NCI-H82 treated with DMSO at 0.1 percent for 48 hours (cell line): Measurements from ENCODE around the gene SLC37A1.

ENCODE experiments used
- DNase-seq: peaks from one replicate; lab custom pipeline; 2025; ENCODE audit not compliant: unreplicated experiment; lab: John Stamatoyannopoulos, UW

Gene SLC37A1

GRCh38 chr21:42542196-42542595 is 28.5 kb downstream of the SLC37A1 start:
- DNase-seq = no peak

DNA sequence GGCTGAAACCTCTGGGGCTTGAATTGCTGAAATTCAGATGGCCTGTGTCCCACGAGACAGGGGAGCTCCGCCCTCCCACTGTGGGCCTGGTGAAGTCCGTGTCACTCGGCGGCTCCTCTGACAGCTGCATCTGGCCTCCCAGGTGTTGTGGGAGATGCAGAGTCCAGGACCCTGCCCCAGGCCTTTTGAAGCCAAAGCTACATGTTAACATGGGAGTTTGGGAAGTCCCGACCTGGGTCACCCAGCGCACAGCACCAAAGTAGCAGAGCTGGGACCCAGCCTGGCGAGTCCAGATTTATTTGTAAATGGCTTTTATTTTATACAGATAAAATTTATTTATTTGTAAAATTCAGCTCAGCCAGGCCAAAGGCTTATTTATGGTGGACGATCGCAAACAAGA is 28.9 kb downstream of the SLC37A1 start:
- DNase-seq = no peak

- DNase-seq = no peak
Measured at GRCh38 chr21:42543106-42543847, 29.6 kb downstream of the SLC37A1 start.

DNA sequence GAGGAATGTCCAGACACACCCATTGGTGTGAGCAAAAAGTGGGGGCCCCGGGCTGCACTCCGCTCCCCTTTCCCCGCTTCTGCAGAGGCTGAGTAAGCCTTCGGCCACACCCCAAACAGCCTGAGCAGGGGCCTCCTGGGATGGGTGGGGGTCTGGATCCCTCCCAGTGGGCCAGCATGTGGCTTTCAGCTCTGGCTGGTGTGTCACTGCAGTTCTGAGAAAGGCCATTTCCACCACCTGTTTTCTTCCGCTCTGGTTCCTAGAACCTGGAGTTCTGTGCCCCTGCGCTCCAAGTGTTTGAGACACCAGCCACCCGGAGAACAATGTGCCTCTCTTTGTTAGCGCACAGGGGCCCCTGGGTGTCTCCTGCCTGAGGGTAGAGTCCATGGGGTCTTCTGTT is 30.9 kb downstream of the SLC37A1 start:
- no peak for DNase-seq

GRCh38 chr21:42545317-42545716 is 31.7 kb downstream of the SLC37A1 start:
- no peak for DNase-seq

- no peak for DNase-seq
Measured at GRCh38 chr21:42545745-42546144, 32.1 kb downstream of the SLC37A1 start.

DNA sequence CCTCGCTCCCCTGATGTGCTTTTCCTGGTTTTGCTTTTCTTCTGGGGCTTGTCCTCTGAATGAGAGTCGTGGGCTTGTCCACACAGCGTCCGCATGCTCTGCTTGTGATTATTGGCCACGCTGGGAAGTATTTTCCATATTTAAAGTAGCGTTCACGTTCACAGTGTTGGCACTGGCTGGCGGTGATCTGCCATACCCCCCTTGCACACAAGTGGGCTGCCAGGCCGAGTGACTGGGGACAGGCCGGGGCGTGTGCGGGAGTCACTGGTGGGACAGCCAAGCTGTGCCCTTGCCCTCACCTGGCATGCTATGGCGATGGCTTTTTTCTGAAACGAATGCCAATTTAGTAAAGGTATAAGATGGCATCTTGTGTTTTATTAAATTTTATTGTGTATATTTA is 32.8 kb downstream of the SLC37A1 start:
- no peak for DNase-seq

GRCh38 chr21:42547001-42547905 is 33.6 kb downstream of the SLC37A1 start:
- DNase-seq = no peak

DNA sequence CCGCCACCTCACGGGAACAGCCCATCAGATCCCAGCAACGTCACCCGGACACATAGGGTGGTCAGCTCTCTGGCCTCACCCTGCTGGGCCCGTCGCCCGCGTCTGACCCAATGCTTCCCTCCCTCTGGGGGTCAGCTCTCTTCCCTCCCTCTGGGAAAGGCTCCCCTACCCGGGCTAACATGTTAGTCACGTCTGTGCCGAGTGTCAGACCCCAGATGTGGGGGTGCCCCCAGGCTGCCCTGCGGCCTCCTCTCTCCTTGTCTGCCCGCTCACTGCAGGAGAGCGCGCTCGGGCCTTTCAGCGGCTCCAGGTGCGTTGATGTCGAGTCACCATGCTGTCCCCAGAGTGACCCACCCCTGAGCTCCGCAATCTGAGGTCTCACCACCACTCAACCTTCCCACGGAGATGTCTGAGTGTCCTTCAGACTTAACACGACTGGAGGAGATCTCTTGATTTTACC is 34.3 kb downstream of the SLC37A1 start:
- DNase-seq = no peak

DNA sequence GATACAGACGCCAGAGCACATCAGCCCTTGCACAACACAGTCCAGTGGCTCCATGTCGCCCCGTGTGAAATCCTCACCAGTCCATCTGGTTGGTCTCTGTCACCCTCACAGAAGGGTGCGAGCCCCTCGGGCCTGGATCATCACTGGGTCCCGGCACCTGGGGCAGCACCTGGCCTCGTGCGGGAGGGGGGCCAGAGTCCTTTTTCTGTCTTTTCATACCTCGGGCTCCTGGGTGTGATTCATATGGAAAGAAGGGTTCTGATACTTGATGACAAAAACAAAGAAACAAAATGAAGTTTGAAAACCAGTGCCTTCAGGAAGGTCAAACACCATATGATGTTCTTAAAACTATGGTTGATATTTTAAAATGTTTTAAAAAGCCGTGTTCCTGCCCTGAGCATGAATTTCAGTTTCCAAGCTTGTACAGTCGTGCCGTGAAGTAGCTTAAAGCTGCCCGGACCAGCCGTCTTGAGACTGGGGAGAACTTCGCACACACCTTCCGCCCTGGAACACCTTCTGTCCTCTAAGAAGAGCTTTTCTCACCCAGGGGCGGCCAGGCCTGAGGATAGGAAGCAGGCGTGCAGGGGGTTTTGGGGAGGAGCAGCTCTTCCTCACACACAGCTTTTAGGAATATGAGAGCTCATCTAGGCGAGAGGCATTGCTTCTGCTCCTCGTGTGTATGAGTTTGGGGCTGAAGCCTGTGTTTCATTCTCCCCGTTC is 35.2 kb downstream of the SLC37A1 start:
- no peak for DNase-seq

DNA sequence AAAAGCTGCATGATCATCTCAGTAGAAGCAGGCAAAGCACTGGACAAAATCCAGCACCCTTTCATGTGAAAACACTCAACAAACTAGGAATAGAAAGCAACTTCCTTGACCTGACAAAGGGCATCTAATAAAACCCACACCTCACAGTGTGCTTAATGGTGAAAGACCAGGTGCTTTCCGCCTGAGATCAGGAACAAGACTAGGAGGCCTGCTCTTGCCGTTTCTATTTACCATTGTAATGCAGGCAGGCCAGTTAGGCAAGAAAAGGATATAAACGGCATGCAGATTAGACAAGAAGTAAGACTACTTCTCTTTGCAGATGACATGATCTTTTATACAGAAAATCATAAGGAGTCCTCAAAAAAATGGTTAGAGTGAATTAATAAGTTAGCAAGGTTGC is 37.2 kb downstream of the SLC37A1 start:
- DNase-seq = no peak

DNA sequence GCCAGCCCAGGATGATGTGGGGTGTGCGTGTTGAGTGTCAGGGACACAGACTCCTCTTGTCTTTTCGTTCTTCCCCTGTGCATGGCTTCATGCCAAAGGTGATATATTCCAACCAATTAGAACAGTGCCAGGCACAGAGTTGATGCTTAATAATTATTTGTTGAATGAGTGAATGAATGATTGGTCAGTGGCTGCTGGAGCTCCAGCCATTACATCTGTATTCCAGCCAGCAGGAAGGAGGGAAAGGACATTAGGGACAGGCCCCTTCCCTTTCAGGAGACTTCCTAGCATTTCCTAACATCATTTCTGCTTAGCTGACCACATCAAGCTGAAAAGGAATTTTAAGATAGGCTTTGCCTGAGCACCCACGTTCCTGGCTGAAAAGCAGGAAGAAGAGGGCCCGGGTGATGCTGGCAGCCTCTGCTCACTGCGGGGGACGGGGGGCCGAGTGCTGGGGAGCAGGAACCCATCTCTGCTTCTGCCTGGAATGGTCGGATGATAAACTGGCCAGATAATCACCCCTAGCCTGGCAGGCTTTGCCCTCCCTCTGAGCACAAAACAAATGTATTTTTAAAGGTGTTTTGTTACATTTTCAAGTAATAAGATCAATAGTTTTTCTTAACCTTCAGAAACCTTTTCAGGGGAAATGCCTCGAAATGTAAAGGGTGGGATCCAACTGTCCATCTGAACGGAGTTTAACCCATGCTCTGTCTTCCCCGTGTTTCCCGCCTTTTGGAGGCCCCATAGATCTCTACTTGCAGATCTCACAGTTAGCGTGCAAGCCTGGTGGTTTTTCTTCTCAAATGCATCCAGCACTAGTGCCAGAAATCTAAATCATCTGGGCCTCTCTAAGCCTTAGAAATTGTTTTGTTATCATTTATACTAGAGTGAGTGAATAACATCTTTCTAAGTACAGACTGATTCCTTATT is 39.0 kb downstream of the SLC37A1 start:
- no peak for DNase-seq

- DNase-seq = no peak
Measured at GRCh38 chr21:42553435-42553834, 39.8 kb downstream of the SLC37A1 start.

- no peak for DNase-seq
Measured at GRCh38 chr21:42554251-42554961, 40.8 kb downstream of the SLC37A1 start.

DNA sequence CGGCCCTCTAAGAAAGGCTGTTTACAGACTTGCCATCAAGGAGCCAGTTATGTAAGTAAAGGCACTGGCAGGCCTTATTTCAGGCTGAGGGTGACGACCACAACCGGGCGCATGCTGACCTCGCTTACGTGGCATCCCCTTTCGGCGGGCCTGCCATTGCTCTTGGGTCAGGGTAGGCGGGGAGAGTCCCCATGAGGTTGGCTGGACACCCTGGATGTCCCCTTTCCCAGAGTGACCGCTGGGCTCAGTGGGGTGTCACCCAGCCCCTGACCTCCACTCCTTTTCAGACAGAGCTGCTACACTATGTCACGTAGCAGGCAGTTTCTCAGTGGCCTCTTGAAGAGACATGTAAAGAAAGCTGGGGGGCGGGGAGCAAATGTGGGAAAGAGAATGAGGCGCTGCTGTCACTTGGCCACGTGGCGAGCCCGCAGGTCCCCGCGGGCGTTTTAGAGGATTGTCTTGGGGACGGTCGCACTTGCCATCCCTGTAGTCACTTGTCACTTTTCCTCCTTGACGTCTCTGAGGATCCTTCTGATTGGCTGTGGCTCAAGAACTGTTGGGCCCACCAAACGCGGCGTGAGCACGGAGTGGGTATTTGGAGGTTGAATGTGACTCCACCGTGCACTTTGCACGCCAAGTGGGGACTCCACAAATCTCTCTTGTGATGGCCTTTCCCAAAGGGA is 42.2 kb downstream of the SLC37A1 start:
- no peak for DNase-seq

- DNase-seq = no peak
Measured at GRCh38 chr21:42556476-42556875, 42.8 kb downstream of the SLC37A1 start.

- no peak for DNase-seq
Measured at GRCh38 chr21:42556960-42557359, 43.3 kb downstream of the SLC37A1 start.

GRCh38 chr21:42557420-42557819 is 43.8 kb downstream of the SLC37A1 start:
- no peak for DNase-seq

DNA sequence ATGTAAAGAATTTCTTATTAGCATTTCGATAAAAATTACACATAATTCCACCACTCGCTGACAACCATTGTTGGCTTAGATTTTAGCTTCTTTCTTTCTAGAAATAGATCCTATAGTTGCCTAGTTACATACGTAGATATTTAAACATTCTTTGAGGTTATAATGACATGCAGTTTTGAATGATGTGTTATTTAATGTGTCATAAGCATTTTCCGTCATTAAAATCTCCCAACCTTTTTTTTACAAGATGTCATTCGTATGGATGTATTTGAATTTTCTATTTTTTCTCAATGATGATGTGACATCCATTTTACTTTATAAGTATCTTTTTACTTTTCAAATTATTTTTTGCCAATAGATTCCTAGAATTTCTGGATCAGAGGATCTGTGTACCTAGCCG is 44.7 kb downstream of the SLC37A1 start:
- no peak for DNase-seq
